K562 (cell line): Measurements from ENCODE around the gene ZFP14. TPM values are rescaled to one million over a fixed set of nuclear protein-coding genes. Genes with fewer than 3 reads are reported as not detected.
"Not testable (repeated sequence)": the region's sequence is repeated elsewhere in the genome, so short reads cannot be mapped to it uniquely, and the experiment has no call there.

Experiments used
- ATAC-seq: fragments of 200-7000 bp; cut with Tn5 transposase; 3 replicates; pipeline ENCODE4 v1.9.1; 2020; ENCODE audit warnings: moderate library complexity
- BruUV-seq: library from RNA; stranded (reverse); fragments of 400-500 nt; replicated peaks from 2 replicates; lab custom pipeline; 2021; lab: Mats Ljungman, UMichigan
- CTCF ChIA-PET: fragments of 300-600 bp; formaldehyde crosslinking; extraction: SDS; loops from one replicate; lab custom pipeline; 2021; ENCODE audit warnings: low intra/inter-chr PET ratio; lab: Yijun Ruan, JAX
- POLR2A ChIA-PET: fragments of 300-600, 350-650 bp; sonication (Branson Sonifier 250); formaldehyde crosslinking; extraction: SDS; loops from one replicate; lab custom pipeline; 2021; ENCODE audit warnings: antibody characterized with exemption, inconsistent platforms; lab: Yijun Ruan, JAX
- DNase-seq, 4 experiments: peaks; one replicate each; pipeline versions ENCODE4 v3.0.0 to v3.0.0-alpha.2; 2011 to 2018; ENCODE audit warnings: low spot score in 3 of 4, mixed read lengths in 3 of 4; ENCODE audit errors: extremely low read depth in 1 of 4
- FAIRE-seq: peaks from 2 replicates; lab custom pipeline; 2011; peaks lifted over from hg19 to GRCh38; lab: Jason Lieb, UNC
- H2AFZ ChIP-seq: 2 replicates; pipeline ENCODE4 v1.6.0; 2011; ENCODE audit warnings: low read depth, low read length, control low read depth, inconsistent platforms
- H3K27ac ChIP-seq: fragments of 200-600 bp; 3 replicates; pipeline ENCODE4 v1.8.0; 2011; ENCODE audit warnings: low read depth, mild to moderate bottlenecking, control low read depth, inconsistent platforms, low read length, moderate library complexity, mixed read lengths; ENCODE audit errors: extremely low read depth
- H3K27me3 ChIP-seq, 2 experiments: fragments of 300-600 bp in 1 of 2; 2 replicates in 1 of 2; 3 replicates in 1 of 2; pipeline versions ENCODE4 v1.6.0 to v1.8.0; 2011; ENCODE audit warnings: inconsistent platforms in 2 of 2, low read length in 2 of 2, mild to moderate bottlenecking in 1 of 2, mixed read lengths in 1 of 2, moderate library complexity in 1 of 2; ENCODE audit not compliant: control insufficient read depth in 2 of 2, insufficient read depth in 2 of 2
- H3K36me3 ChIP-seq: fragments of 300-600 bp; 3 replicates; pipeline ENCODE4 v1.8.0; 2011; ENCODE audit warnings: mild to moderate bottlenecking, low read length, inconsistent platforms; ENCODE audit not compliant: control insufficient read depth, insufficient read depth
- H3K4me1 ChIP-seq, 2 experiments: fragments of 200-600 bp in 1 of 2; replicated peaks in 1 of 2; 2 replicates in 1 of 2; 3 replicates in 1 of 2; pipeline versions ENCODE4 v1.5.1 to v1.8.0; 2011; ENCODE audit warnings: inconsistent platforms in 2 of 2, low read length in 2 of 2, mild to moderate bottlenecking in 1 of 2, mixed read lengths in 1 of 2, moderate library complexity in 1 of 2; ENCODE audit not compliant: control insufficient read depth in 2 of 2, insufficient read depth in 2 of 2
- H3K4me2 ChIP-seq: 2 replicates; pipeline ENCODE4 v1.6.1; 2011; ENCODE audit warnings: low read length, control low read depth, inconsistent platforms, mixed read lengths; ENCODE audit not compliant: insufficient read depth
- H3K4me3 ChIP-seq: fragments of 200-600 bp; sonication (generic), shearing (Covaris generic); 2 replicates; pipeline ENCODE4 v1.5.1; 2016; ENCODE audit warnings: control low read depth, inconsistent platforms
- H3K79me2 ChIP-seq: fragments of 200-600 bp; 3 replicates; pipeline ENCODE4 v1.8.0; 2011; ENCODE audit warnings: low read length, inconsistent platforms; ENCODE audit not compliant: control insufficient read depth, insufficient read depth
- H3K9ac ChIP-seq, 2 experiments: 2 replicates each; pipeline versions ENCODE4 v1.6.0 to v1.6.1; 2011; ENCODE audit warnings: low read depth in 2 of 2, low read length in 2 of 2, control low read depth in 1 of 2, inconsistent platforms in 1 of 2, mild to moderate bottlenecking in 1 of 2, mixed read lengths in 1 of 2; ENCODE audit not compliant: insufficient read depth in 1 of 2
- H3K9me1 ChIP-seq: one replicate; pipeline ENCODE4 v1.6.0; 2011; ENCODE audit warnings: inconsistent platforms, mild to moderate bottlenecking, low read length, moderate library complexity; ENCODE audit not compliant: control insufficient read depth, insufficient read depth
- H3K9me3 ChIP-seq: replicated peaks from 2 replicates; pipeline ENCODE4 v1.5.1; 2011; ENCODE audit warnings: low read depth, low read length, inconsistent platforms; ENCODE audit not compliant: control insufficient read depth, insufficient read depth
- H4K20me1 ChIP-seq: replicated peaks from 2 replicates; pipeline ENCODE4 v1.6.1; 2011; ENCODE audit warnings: low read length, inconsistent platforms, mixed read lengths; ENCODE audit not compliant: control insufficient read depth, insufficient read depth
- WGBS: fragments of 100-300 bp; shearing (Covaris generic); methylation state at CpG from one replicate; pipeline ENCODE4 v1.1.6; 2016; ENCODE audit warnings: low coverage, mixed read lengths; ENCODE audit not compliant: insufficient coverage; ENCODE audit errors: missing lambda C conversion rate; 5-methylcytosine and 5-hydroxymethylcytosine counted together
- in situ Hi-C: fragments of 300-500 bp; cut with MboI; formaldehyde crosslinking; loops from 4 replicates; pipeline ENCODE4 v1.15.0; 2018; ENCODE audit warnings: inconsistent platforms, mixed read lengths
- intact Hi-C: fragments of 100-400 bp; cut with micrococcal nuclease; formaldehyde crosslinking; loops from 2 replicates; pipeline ENCODE4 v1.14.2; 2022
- polyA plus RNA-seq, 8 experiments: library from polyadenylated mRNA; depleted of rRNA in 4 of 8; stranded (reverse) in 5 of 8; unstranded in 3 of 8; fragments of >200 nt; fragmentation: Nextera tagmentation in 2 of 8; fragmentation: Illumina TruSeq in 1 of 8; extraction: Ambion mirVana in 2 of 8; extraction: Trizol in 1 of 8; gene quantifications; 2 replicates each; pipeline versions ENCODE4 v1.2.1 to v1.2.3, GENCODE V29; 2011 to 2014; ENCODE audit warnings: inconsistent platforms in 1 of 8, missing spikeins in 1 of 8
- total RNA-seq, 7 experiments: library from RNA; depleted of rRNA in 6 of 7; stranded (reverse); fragments of >200 nt in 6 of 7; fragmentation: Illumina TruSeq in 2 of 7; extraction: Trizol in 2 of 7; gene quantifications; 2 replicates each; pipeline versions ENCODE4 v1.2.1 to v1.2.3, GENCODE V29; 2011 to 2021; ENCODE audit warnings: low replicate concordance in 1 of 7

Gene ZFP14
- total and polyA plus RNA-seq, 9 of the 15 experiments (the other 6 are each of a cell fraction or from before 2014, with no cell fraction given), result 0.80 to 1.9 (median 1.4) TPM

- in situ Hi-C loops, H3K79me2 ChIP-seq, FAIRE-seq, ATAC-seq, H3K4me3 ChIP-seq, intact Hi-C loops, H3K27ac ChIP-seq, H3K9me3 ChIP-seq, DNase-seq, H3K4me1 ChIP-seq, CTCF ChIA-PET, H2AFZ ChIP-seq, H3K4me2 ChIP-seq, H3K9ac ChIP-seq, POLR2A ChIA-PET, BruUV-seq, H4K20me1 ChIP-seq, H3K36me3 ChIP-seq, H3K9me1 ChIP-seq, H3K27me3 ChIP-seq: not testable (repeated sequence)
- 28% methylated on average over 7 of the region's 23 CpGs for WGBS
These were observed 69.2 kb downstream of the ZFP14 start for GRCh38 chr19:36309759-36310158.

- BruUV-seq, ATAC-seq: not testable (repeated sequence)
These were observed 69.7 kb downstream of the ZFP14 start for GRCh38 chr19:36309309-36309708.

GRCh38 chr19:36292317-36292716, 86.7 kb downstream of the ZFP14 start:
- H3K9ac ChIP-seq, H4K20me1 ChIP-seq, ATAC-seq, in situ Hi-C loops, H3K79me2 ChIP-seq, H3K9me3 ChIP-seq, DNase-seq, H3K36me3 ChIP-seq, H3K4me3 ChIP-seq, BruUV-seq, H3K9me1 ChIP-seq, FAIRE-seq, H3K27me3 ChIP-seq, H3K4me2 ChIP-seq, CTCF ChIA-PET, H2AFZ ChIP-seq, H3K4me1 ChIP-seq, POLR2A ChIA-PET, H3K27ac ChIP-seq, intact Hi-C loops: not testable (repeated sequence)
- WGBS, result 23% methylated on average over 11 of the region's 30 CpGs

More at GRCh38 chr19:36309309-36309708, 69.7 kb downstream of the ZFP14 start:
- H3K4me1 ChIP-seq, H3K36me3 ChIP-seq, H3K9me3 ChIP-seq, H4K20me1 ChIP-seq, intact Hi-C loops, H3K27ac ChIP-seq, FAIRE-seq, H2AFZ ChIP-seq, in situ Hi-C loops, H3K27me3 ChIP-seq, DNase-seq, POLR2A ChIA-PET, H3K9ac ChIP-seq, CTCF ChIA-PET, H3K9me1 ChIP-seq, H3K4me3 ChIP-seq, H3K79me2 ChIP-seq, H3K4me2 ChIP-seq: not testable (repeated sequence)
- 49% methylated on average over 24 of the region's 39 CpGs for WGBS
